ENCODE measurements around the gene CDK15.

The CDK15 gene

GRCh38 chr2:201891676-201892075 lies 85.3 kb downstream of the CDK15 start:
- Histone ChIP-seq H3K4me3 (ENCODE audit: low read depth, low read length) (no peak overlapping the region), H3K27me3 (ENCODE audit: control insufficient read depth, insufficient read depth, low read length) (no peaks in the 10 kb centered on the region), H3K9me3 (ENCODE audit: control insufficient read depth, insufficient read depth, low read depth, low read length) (no peaks in the 10 kb centered on the region), H3K9ac (ENCODE audit: low read length) (no peak overlapping the region), H3K36me3 (ENCODE audit: control insufficient read depth, insufficient read depth, low read length) (no peaks in the 10 kb centered on the region), H3K4me1 (ENCODE audit: control insufficient read depth, insufficient read depth, low read length) (peaks cover 26% of the 10 kb centered on the region), H3K27ac (ENCODE audit: low read depth, low read length) (no peak overlapping the region)

DNA sequence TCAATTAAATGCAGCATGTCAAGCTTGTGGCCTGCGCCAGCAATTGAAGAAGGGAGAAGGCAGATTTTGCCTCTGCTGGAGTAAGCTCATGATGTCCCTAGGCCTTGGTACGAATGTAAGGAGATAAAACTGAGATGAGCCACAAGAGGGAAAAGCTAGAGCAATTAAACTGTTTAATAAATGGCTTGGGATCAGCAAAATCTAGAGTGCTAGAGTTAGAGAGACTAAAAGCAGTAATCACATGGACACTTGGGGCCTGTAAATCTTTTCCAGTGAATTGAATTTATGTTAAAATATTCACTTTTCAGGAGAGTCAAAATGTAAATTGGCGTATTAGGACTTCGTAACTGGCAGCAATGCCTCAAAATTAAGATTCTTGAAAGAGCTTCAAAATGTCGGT lies 86.2 kb downstream of the CDK15 start:
- Histone ChIP-seq H3K9ac (ENCODE audit: low read length) (no peak overlapping the region), H3K4me1 (ENCODE audit: control insufficient read depth, insufficient read depth, low read length) (peaks cover 26% of the 10 kb centered on the region), H3K9me3 (ENCODE audit: control insufficient read depth, insufficient read depth, low read depth, low read length) (no peaks in the 10 kb centered on the region), H3K4me3 (ENCODE audit: low read depth, low read length) (no peak overlapping the region), H3K27ac (ENCODE audit: low read depth, low read length) (no peak overlapping the region), H3K27me3 (ENCODE audit: control insufficient read depth, insufficient read depth, low read length) (no peaks in the 10 kb centered on the region), H3K36me3 (ENCODE audit: control insufficient read depth, insufficient read depth, low read length) (no peaks in the 10 kb centered on the region)

GRCh38 chr2:201900362-201900761 lies 94.0 kb downstream of the CDK15 start:
- Histone ChIP-seq H3K9ac (ENCODE audit: low read length) (no peak overlapping the region), H3K27me3 (ENCODE audit: control insufficient read depth, insufficient read depth, low read length) (no peaks in the 10 kb centered on the region), H3K9me3 (ENCODE audit: control insufficient read depth, insufficient read depth, low read depth, low read length) (no peaks in the 10 kb centered on the region), H3K27ac (ENCODE audit: low read depth, low read length) (no peak overlapping the region), H3K4me3 (ENCODE audit: low read depth, low read length) (no peak overlapping the region), H3K4me1 (ENCODE audit: control insufficient read depth, insufficient read depth, low read length) (peaks cover 18% of the 10 kb centered on the region; the same call in 1 of the 2 replicates), H3K36me3 (ENCODE audit: control insufficient read depth, insufficient read depth, low read length) (no peaks in the 10 kb centered on the region)

DNA sequence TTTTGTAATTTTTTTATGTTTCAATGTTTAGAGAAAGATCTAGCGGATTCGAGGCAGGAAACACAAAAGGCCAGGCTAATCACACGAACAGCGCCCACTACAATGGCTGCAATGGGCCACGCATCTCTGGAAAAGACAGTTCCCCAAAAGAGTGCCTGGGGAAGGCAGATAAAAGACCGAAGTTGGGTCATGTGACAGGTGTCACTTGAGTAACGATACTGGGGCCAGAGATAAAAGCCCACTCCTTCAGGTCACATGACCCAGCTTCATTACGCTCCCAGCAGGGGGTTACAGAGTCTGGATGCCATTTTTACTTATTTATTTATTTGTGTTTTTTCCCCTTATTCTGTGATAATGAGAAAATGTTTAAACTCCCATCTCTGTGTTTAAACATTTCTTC lies 95.4 kb downstream of the CDK15 start:
- Histone ChIP-seq H3K9ac (ENCODE audit: low read length) (no peak overlapping the region), H3K36me3 (ENCODE audit: control insufficient read depth, insufficient read depth, low read length) (no peaks in the 10 kb centered on the region), H3K27me3 (ENCODE audit: control insufficient read depth, insufficient read depth, low read length) (no peaks in the 10 kb centered on the region), H3K4me1 (ENCODE audit: control insufficient read depth, insufficient read depth, low read length) (peaks cover 28% of the 10 kb centered on the region), H3K9me3 (ENCODE audit: control insufficient read depth, insufficient read depth, low read depth, low read length) (no peaks in the 10 kb centered on the region), H3K27ac (ENCODE audit: low read depth, low read length) (no peak overlapping the region), H3K4me3 (ENCODE audit: low read depth, low read length) (no peak overlapping the region)

DNA sequence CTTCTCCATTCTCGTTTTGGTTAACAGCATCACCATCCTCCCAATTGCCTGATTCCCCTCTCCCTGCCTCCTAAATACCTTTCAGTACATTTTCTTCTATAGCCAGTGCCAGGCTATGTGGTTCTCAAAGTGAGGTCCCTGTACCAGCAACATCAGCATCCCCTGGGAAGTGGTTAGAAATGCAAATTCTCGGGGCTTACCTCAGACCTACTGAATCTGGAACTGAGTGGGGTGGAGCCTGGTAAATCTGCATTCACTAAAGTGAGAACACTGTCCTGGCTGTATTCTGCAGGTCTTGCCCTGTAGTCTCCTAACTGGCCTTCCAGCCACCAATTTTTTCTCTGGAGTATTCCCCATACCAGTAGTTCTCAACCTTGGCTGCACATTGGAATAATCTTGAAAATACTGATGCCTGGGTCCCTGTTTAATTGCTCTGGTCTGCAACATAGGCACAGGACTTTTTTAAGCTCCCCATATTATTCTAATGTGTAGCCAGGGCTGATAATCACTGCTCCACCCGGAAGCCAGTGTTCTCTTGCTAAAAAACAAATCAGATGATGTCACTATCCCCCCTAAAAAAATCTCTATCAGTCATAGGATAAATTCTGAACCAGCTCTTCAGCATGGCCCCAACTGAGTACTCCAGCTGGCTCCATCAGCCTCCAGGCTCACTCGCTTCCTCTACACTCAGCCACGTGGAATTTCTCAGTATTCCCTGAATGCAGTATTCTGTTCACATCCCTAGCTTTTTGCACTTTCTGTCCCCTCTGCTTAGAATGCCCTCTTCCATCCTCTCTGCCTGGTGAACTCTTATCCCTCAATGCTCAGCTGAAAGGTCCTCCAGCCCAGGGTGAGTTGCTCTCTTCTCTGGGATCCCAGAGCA lies 98.4 kb downstream of the CDK15 start:
- H3K9me3 ChIP-seq (ENCODE audit: control insufficient read depth, insufficient read depth, low read depth, low read length) = no peaks in the 10 kb centered on the region
- H3K27me3 ChIP-seq (ENCODE audit: control insufficient read depth, insufficient read depth, low read length) = no peaks in the 10 kb centered on the region
- no peaks in the 10 kb centered on the region for H3K36me3 ChIP-seq (ENCODE audit: control insufficient read depth, insufficient read depth, low read length)
- H3K9ac ChIP-seq (ENCODE audit: low read length) = no peak overlapping the region
- H3K27ac ChIP-seq (ENCODE audit: low read depth, low read length) = no peak overlapping the region
- no peak overlapping the region for H3K4me3 ChIP-seq (ENCODE audit: low read depth, low read length)
- peaks cover 41% of the 10 kb centered on the region for H3K4me1 ChIP-seq (ENCODE audit: control insufficient read depth, insufficient read depth, low read length)

DNA sequence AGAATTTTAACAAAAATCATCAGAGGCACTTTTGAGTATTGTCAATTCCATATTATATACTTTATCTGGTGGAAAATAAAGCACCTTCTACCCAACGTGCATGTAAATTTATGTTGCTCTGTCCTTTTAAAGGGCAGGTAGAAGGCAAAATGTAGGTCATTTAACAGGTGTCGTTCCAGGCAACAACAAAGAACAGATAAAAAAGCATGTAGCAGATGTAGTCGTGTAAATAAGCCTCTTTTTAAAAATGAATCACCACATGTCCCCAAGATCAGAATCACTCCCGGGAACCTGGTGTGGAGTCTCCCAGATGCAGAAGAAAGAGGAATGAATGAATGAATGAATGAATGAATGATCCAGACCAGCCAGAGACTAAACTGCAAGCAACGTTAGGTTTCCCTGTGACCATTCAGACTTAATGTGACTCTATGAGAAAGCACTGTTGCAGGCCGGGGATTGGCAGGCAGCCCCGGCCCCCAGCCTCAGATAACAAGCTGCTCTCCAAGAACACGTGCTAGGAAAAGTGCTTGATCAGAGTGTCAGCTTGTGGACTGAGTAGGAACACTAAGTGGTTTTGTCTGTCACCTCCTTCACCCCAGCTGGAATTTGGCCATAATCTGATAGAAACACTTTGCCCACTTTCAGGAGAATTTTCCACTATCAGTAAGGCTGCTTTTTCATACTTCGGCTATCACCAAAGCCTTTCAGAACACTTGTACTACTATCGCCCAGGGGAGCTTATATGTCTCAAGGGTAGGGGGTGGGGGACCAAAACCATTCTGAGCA lies 100.6 kb downstream of the CDK15 start:
- H3K4me1 ChIP-seq (ENCODE audit: control insufficient read depth, insufficient read depth, low read length) = peaks cover 56% of the 10 kb centered on the region
- H3K4me3 ChIP-seq (ENCODE audit: low read depth, low read length) = no peak overlapping the region
- H3K9ac ChIP-seq (ENCODE audit: low read length) = peak overlapping the region; percentile 16
- H3K27me3 ChIP-seq (ENCODE audit: control insufficient read depth, insufficient read depth, low read length) = no peaks in the 10 kb centered on the region
- no peaks in the 10 kb centered on the region for H3K36me3 ChIP-seq (ENCODE audit: control insufficient read depth, insufficient read depth, low read length)
- no peaks in the 10 kb centered on the region for H3K9me3 ChIP-seq (ENCODE audit: control insufficient read depth, insufficient read depth, low read depth, low read length)
- H3K27ac ChIP-seq (ENCODE audit: low read depth, low read length) = no peak overlapping the region

DNA sequence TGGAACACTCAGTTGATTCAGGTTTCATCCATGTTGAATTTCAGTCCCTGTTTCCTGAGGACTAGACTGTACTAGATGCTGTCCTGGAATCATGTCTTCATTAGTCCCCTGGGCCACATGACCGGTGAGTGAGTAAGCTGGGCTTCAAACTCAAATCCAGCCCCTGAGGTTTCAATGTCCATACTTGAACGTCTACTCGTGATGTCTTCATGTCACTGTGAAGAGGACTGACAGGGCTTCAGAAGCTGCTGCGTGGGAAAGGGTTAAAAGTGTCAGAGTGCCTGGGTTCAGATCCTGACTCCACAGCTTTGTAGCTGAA lies 101.2 kb downstream of the CDK15 start:
- peaks cover 55% of the 10 kb centered on the region for H3K4me1 ChIP-seq (ENCODE audit: control insufficient read depth, insufficient read depth, low read length)
- H3K9me3 ChIP-seq (ENCODE audit: control insufficient read depth, insufficient read depth, low read depth, low read length) = no peaks in the 10 kb centered on the region
- H3K36me3 ChIP-seq (ENCODE audit: control insufficient read depth, insufficient read depth, low read length) = no peaks in the 10 kb centered on the region
- H3K27me3 ChIP-seq (ENCODE audit: control insufficient read depth, insufficient read depth, low read length) = no peaks in the 10 kb centered on the region
- H3K27ac ChIP-seq (ENCODE audit: low read depth, low read length) = no peak overlapping the region
- H3K4me3 ChIP-seq (ENCODE audit: low read depth, low read length) = no peak overlapping the region
- H3K9ac ChIP-seq (ENCODE audit: low read length) = peak overlapping the region; percentile 16

DNA sequence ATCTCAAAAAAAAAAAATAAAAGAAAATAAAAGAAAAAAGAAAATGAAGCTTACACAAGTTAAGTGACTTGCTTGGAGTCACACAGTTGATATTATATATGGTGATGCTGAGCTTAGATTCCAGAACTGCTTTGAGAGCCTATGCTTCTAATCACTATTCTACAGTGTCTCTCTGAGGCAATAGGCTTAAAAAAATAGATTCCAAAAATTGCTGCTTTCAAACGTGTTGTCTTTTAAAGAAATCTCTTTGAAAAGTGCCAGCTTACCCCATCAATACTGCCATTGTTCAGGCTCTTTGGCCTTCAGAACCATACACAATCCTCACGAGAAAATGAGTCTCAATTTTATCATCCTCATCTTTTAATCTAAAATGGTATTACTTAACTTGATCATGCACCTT lies 102.6 kb downstream of the CDK15 start:
- Histone ChIP-seq H3K4me3 (ENCODE audit: low read depth, low read length) (no peak overlapping the region), H3K9ac (ENCODE audit: low read length) (no peak overlapping the region), H3K36me3 (ENCODE audit: control insufficient read depth, insufficient read depth, low read length) (no peaks in the 10 kb centered on the region), H3K9me3 (ENCODE audit: control insufficient read depth, insufficient read depth, low read depth, low read length) (no peaks in the 10 kb centered on the region), H3K4me1 (ENCODE audit: control insufficient read depth, insufficient read depth, low read length) (peaks cover 55% of the 10 kb centered on the region), H3K27ac (ENCODE audit: low read depth, low read length) (no peak overlapping the region), H3K27me3 (ENCODE audit: control insufficient read depth, insufficient read depth, low read length) (no peaks in the 10 kb centered on the region)

DNA sequence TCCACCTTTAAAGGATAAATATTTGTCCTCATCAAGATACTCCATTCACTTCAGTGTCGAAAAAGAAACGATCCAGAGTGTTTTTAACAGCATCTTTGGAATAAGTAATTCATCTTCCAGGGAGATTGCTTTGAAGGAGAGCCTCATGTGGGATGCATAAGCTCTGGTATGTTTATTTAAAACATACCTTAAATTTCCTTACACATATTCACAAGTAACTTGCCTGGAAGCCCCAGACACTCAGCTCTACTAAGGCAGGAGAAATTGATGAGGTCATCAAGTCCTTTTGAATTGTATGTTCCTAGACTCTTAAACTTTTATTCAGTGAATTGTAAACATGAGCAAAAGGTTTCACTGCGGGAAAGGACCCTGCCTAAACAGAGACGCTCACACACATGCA lies 103.0 kb downstream of the CDK15 start:
- no peak overlapping the region for H3K27ac ChIP-seq (ENCODE audit: low read depth, low read length)
- no peak overlapping the region for H3K9ac ChIP-seq (ENCODE audit: low read length)
- H3K27me3 ChIP-seq (ENCODE audit: control insufficient read depth, insufficient read depth, low read length) = no peaks in the 10 kb centered on the region
- H3K36me3 ChIP-seq (ENCODE audit: control insufficient read depth, insufficient read depth, low read length) = no peaks in the 10 kb centered on the region
- H3K4me1 ChIP-seq (ENCODE audit: control insufficient read depth, insufficient read depth, low read length) = peaks cover 53% of the 10 kb centered on the region
- no peaks in the 10 kb centered on the region for H3K9me3 ChIP-seq (ENCODE audit: control insufficient read depth, insufficient read depth, low read depth, low read length)
- H3K4me3 ChIP-seq (ENCODE audit: low read depth, low read length) = no peak overlapping the region

DNA sequence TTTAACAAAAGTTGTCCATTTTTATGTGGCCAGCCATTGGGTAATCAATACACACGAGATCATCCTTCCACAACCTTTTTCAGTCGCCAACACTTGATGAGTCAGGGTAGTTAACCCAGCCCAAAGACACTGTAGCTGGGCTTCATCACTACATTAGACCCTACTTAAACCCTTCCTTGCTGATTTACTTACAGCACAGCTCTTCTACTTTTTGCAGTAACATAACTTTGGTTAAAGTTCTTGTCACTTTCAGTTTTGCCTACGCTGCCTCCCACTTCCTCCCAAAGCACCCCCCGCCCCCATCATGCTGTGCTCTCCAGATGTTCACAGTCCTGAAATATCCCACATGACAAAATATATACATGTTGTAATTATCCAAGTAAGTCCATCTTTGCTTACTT lies 103.6 kb downstream of the CDK15 start:
- H3K4me1 ChIP-seq (ENCODE audit: control insufficient read depth, insufficient read depth, low read length) = peaks cover 47% of the 10 kb centered on the region

GRCh38 chr2:201911372-201911771 lies 105.0 kb downstream of the CDK15 start:
- no peak overlapping the region for H3K4me3 ChIP-seq (ENCODE audit: low read depth, low read length)
- no peaks in the 10 kb centered on the region for H3K9me3 ChIP-seq (ENCODE audit: control insufficient read depth, insufficient read depth, low read depth, low read length)
- H3K4me1 ChIP-seq (ENCODE audit: control insufficient read depth, insufficient read depth, low read length) = peaks cover 38% of the 10 kb centered on the region
- H3K27ac ChIP-seq (ENCODE audit: low read depth, low read length) = no peak overlapping the region
- H3K27me3 ChIP-seq (ENCODE audit: control insufficient read depth, insufficient read depth, low read length) = no peaks in the 10 kb centered on the region
- no peaks in the 10 kb centered on the region for H3K36me3 ChIP-seq (ENCODE audit: control insufficient read depth, insufficient read depth, low read length)
- peak overlapping the region; percentile 37 for H3K9ac ChIP-seq (ENCODE audit: low read length)

More for the DNA sequence above, 103.6 kb downstream of the CDK15 start:
- Histone ChIP-seq H3K27ac (ENCODE audit: low read depth, low read length) (no peak overlapping the region), H3K9me3 (ENCODE audit: control insufficient read depth, insufficient read depth, low read depth, low read length) (no peaks in the 10 kb centered on the region), H3K27me3 (ENCODE audit: control insufficient read depth, insufficient read depth, low read length) (no peaks in the 10 kb centered on the region), H3K4me3 (ENCODE audit: low read depth, low read length) (no peak overlapping the region), H3K9ac (ENCODE audit: low read length) (no peak overlapping the region), H3K36me3 (ENCODE audit: control insufficient read depth, insufficient read depth, low read length) (no peaks in the 10 kb centered on the region)

Data from HUES6 (cell line).